Inflammatory macrophage (primary cell): ENCODE data around the gene B4GALNT4.
"Not testable (repeated sequence)": the region's sequence is repeated elsewhere in the genome, so short reads cannot be mapped to it uniquely, and the experiment has no call there.

Experiments
- DNase-seq, 2 donors: peaks; one replicate each; pipeline ENCODE4 v3.0.0-alpha.2; 2020 to 2022

B4GALNT4 gene

GRCh38 chr11:377174-377865 lies 8.0 kb downstream of the B4GALNT4 start:
- no peak for DNase-seq

GRCh38 chr11:377883-378500 lies 8.7 kb downstream of the B4GALNT4 start:
- DNase-seq = no peak

GRCh38 chr11:379205-380094 lies 10.2 kb downstream of the B4GALNT4 start:
- no peak for DNase-seq

- DNase-seq = no peak
Observed at GRCh38 chr11:380095-380480, 10.8 kb downstream of the B4GALNT4 start.

GRCh38 chr11:380491-380890 lies 11.2 kb downstream of the B4GALNT4 start:
- DNase-seq = no peak

GRCh38 chr11:380996-381395 lies 11.7 kb downstream of the B4GALNT4 start:
- no peak for DNase-seq

GRCh38 chr11:381501-382072 lies 12.3 kb downstream of the B4GALNT4 start:
- no peak for DNase-seq

GRCh38 chr11:382081-382629 lies 12.9 kb downstream of the B4GALNT4 start:
- no peak for DNase-seq

GRCh38 chr11:383431-383830 lies 14.1 kb downstream of the B4GALNT4 start:
- DNase-seq = no peak

- DNase-seq = no peak
Observed at GRCh38 chr11:384511-384910, 15.2 kb downstream of the B4GALNT4 start.

- DNase-seq = no peak
Observed at GRCh38 chr11:385594-386351, 16.5 kb downstream of the B4GALNT4 start.

- DNase-seq = no peak
Observed at GRCh38 chr11:386483-386882, 17.2 kb downstream of the B4GALNT4 start.

GRCh38 chr11:387193-387793 lies 18.0 kb downstream of the B4GALNT4 start:
- no peak for DNase-seq

GRCh38 chr11:389369-389768 lies 20.1 kb downstream of the B4GALNT4 start:
- DNase-seq = not testable (repeated sequence)

GRCh38 chr11:390175-390574 lies 20.9 kb downstream of the B4GALNT4 start:
- no peak for DNase-seq

- DNase-seq = no peak
Observed at GRCh38 chr11:391117-392017, 22.1 kb downstream of the B4GALNT4 start.

GRCh38 chr11:392102-392777 lies 22.9 kb downstream of the B4GALNT4 start:
- no peak for DNase-seq

GRCh38 chr11:393219-394033 lies 24.1 kb downstream of the B4GALNT4 start:
- no peak for DNase-seq
